Stimulated activated CD4-positive, alpha-beta T cell treated with anti-CD3 and anti-CD28 coated beads, TNF-alpha, amount 100 ng/mL, for 4 hours (primary cell): Measurements from ENCODE around the gene TXNRD3.
"Not testable (repeated sequence)": the region's sequence is repeated elsewhere in the genome, so short reads cannot be mapped to it uniquely, and the experiment has no call there.

Experiments used
- DNase-seq, 3 experiments: peaks; one replicate each; pipeline ENCODE4 v3.0.0-alpha.2; 2020; ENCODE audit warnings: low read depth in 3 of 3

TXNRD3 gene

DNA sequence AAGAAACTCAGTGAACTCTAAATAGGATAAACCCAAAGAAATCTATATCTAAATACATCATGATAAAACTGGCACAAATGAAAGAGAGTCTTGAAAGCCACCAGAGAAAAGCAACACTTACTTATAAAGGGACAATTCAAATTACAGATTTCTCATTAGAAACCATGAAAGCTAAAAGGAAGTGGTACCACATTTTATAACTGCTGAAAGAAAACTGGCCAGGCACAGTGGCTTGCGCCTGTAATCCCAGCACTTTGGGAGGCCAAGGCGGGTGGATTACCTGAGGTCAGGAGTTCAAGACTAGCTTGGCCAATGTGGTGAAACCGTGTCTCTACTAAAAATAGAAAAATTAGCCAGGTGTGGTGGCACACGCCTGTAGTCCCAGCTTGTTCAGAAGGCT lies 59.4 kb downstream of the TXNRD3 start:
- not testable (repeated sequence) for DNase-seq

- not testable (repeated sequence) for DNase-seq
These were observed 63.4 kb downstream of the TXNRD3 start for GRCh38 chr3:126591515-126591914.

- no peak for DNase-seq
These were observed 72.6 kb downstream of the TXNRD3 start for GRCh38 chr3:126582311-126582710.

DNA sequence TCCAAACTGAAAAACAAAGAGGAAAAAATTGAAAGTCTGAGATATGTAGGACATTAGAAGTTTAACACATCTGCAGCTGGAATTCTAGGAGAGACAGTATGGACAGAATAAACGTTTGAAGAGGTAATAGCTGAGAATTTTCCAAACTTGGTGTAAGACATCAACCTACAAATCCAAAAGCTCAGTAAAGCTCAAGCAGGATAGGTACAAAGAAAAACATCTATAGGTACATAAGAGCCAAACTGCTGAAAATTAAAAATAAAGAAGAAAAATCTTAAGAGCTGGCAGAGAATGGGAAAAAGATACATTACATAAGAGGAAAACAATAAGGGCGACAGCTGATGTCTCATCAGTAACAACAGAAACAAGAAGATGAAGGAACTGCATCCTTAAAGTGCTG lies 73.4 kb downstream of the TXNRD3 start:
- DNase-seq, result no peak

DNA sequence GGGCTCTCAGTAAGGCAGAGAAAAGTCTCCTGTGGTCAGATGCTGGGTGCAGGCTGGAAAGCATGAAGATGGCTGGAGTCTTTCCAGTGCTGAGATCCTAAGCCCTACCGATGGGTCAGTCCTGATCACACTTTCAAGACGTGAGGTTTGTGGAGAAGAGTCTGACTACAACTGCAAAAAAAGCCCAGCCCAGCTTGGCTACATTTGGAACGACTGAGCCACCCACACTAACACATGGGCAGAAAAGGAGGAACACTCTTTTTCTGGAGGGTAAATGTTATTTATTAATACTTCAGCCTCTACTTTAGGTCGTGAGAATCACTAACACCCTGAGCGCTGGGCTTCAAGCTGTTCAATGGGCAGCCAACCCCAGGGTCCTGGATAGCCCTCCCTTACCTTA lies 74.2 kb downstream of the TXNRD3 start:
- DNase-seq, result no peak

DNA sequence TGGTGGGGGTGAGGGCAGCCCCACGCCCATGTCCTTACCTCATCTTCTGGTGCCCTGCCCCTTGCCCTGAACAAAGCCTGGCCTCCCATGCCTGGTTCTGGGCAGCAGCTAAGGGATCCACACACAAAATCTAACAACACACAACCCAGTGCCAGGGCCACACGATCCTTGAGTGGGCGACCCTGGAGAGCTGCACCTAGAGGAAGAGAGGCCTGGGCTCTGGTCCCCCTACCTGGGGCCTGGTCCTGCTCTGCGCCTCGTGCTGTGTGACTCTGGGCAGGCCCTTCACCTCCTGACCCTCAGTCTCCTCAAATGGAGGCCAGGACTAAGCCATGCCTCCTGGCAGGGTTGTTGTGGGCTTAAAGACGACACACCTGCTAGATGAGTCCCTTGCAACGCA lies 76.2 kb downstream of the TXNRD3 start:
- no peak for DNase-seq

GRCh38 chr3:126577261-126577660 lies 77.7 kb downstream of the TXNRD3 start:
- no peak for DNase-seq

DNA sequence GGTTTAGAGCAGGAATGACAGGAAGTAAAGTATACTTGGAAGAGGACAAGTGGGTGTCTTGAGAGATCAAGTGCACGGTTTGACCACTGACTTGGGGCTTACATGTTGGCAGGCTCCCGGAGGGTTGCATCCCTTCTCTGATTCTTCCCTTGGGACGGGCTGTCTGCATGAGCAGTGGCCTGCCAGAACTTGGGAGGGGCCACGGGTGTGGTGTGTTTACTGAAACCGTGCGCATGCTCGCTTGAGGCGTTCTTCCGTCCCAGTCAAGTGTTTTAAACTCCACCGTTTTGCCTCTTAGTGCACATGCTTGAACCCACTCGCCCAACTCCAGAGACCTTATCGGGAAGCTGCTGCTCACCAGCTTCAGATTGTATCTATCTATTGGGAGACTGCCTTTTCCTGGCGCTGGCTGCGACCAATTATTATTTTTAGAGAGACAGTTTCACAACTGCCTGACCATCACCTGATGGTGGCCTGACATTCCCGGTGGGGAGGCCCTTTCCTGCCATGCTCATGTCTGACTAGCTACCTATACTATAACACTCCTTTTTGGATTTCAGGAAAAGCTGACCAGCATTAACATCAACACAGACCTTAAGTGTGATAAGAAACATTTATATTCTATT lies 81.3 kb downstream of the TXNRD3 start:
- no peak for DNase-seq

DNA sequence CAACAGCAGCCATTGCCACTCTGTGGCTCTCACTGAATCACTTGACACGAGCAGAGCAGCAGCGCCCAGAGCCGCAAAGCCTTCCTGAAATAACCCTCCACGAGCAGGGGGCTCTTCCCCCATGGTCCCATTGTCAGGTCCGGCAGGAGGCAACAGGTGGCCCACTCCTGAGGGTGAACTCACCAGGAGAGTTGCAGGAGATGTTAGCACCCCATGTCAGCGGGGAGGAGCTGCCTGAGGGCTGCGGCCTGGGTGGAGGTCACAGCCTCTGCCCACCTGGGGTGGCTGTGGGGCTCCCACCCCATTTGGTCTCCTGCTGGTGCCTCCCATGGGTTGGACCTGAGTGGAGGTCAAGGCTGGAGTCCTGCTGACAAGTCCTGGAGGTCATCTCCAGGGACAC lies 83.8 kb downstream of the TXNRD3 start:
- no peak for DNase-seq

DNA sequence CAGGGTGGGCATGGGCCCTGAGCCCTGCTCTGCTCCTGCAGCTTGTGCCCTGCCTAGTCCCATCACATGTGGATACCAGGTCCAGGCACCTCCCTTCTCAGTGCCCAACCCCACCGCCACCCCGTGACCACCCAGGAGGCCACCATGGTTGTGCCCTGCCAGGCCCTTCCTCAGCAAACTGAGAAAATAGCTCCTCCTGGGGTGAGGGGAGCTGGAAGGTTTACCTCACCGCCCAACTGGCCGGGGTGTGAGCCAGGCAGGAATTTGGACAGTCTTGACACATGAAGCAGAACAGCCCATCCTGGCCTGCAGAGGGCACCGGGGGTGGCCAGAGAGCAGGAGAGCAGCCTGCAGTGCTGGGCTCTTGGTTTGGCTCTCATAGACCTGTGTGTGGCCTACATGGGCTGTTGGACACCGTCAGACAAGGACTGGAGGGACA lies 84.8 kb downstream of the TXNRD3 start:
- no peak for DNase-seq

- DNase-seq, result no peak
These were observed 85.4 kb downstream of the TXNRD3 start for GRCh38 chr3:126569390-126569975.

DNA sequence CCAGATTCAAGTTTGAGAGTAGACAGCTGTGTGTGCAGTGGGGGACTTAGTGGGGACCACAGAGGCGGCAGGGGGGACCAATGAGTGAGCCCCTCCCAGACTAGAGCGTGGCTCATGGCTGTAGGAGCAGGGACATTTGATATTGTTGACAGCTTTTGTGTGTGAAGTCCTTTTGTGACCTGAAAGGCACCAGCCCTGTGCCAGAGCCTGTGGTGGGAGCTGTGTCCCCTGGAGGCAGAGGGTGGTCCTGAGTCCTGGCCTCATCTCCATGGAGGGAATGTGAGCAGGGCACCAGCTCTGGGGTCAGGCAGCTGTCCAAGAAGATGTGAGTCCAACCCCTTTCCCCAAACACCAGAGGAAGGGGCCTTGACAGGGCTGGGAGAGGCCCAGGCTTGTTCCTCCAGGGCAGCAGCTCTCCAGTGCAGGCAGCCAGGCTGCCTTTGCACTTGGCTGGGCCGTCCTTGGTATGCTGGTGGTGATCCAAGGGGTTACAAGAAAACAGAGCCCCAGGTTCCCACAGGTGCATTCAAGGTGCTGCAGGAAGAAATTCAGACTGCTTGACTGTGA lies 86.1 kb downstream of the TXNRD3 start:
- no peak for DNase-seq

GRCh38 chr3:126567696-126568438 lies 87.1 kb downstream of the TXNRD3 start:
- DNase-seq, result no peak

DNA sequence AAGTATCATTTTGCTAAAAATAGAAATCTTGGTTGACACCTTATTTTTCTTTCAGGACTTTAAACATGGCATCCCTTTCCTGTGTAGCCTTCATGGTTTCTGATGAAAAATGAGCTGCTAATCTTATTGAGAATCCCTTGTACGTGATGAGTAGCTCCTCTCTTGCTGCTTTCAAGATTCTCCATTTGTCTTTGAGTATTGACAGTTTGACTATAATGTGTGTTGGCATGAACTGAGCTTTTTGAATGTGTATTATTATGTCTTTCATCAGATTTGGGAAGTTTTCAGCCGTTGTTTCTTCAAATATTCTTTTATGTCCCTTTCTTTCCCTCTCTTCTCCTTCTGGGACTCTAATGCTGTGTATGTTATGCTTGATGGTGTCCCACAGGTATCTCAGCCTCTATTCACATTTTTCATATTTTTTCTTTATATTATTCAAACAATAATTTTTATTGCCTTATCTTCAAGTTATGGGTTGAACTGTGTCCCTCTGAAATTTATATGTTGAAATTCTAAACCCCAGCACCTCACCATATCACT lies 92.1 kb downstream of the TXNRD3 start:
- DNase-seq, result no peak

DNA sequence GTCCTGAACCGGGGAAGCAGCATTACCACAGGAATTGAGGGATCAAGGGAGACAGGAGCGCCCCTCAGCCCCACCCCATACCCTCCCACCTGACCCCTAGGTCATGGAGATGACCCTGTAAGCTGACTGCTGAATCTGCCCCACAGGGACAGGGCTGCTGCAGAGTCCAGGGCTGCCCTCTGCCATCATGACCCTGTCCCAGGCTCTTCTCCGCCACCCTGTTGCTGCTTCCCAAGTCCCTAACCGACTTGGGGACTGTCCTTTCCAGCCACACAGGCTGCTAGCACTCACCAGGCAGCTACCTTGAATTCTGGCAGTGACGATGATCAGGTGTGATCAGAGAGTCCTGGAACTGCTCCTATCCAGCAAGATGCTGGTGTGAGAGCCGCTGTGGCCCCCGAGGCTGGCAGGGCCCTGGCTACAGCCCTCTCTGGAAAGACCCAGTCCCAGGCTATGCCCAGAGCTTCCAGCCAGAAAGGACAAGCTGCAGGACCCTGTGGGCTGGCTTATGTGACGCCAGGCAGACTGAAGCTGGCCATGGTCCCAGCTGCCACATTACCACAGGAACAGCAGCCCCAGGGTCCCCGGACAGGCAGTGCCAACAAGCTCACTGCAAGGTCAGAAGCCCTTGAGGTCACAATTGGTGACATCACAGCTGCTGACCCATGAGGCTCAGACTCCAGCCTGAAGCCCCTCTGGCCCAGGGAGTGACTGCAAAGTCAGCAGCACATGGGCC lies 96.4 kb downstream of the TXNRD3 start, which contains the start of gene C3orf22:
Gene C3orf22 (minus strand): TSS at position 597 of the 736 bp plus-strand sequence. CDS start 5,542 bp downstream, outside the sequence.
- DNase-seq, result no peak

- no peak for DNase-seq
These were observed 97.2 kb downstream of the TXNRD3 start for GRCh38 chr3:126557761-126558160.

DNA sequence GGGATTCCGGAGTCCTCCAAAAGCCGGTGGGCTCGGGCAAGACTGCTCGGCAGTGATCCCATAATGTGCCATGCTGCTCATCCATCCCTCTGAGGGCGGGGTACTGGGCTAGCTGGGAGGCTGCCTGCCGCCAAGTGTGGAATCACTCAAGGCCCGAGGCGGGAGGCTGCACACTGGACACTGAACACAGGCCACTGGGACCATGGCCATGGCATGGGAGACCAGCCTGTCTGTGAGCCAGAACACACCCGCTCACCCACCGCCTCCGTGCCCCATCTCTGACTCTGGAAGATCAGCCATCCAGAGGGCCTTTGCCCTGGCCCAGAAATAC lies 97.5 kb downstream of the TXNRD3 start:
- no peak for DNase-seq
